ENCODE data around the gene CD33.

DNA sequence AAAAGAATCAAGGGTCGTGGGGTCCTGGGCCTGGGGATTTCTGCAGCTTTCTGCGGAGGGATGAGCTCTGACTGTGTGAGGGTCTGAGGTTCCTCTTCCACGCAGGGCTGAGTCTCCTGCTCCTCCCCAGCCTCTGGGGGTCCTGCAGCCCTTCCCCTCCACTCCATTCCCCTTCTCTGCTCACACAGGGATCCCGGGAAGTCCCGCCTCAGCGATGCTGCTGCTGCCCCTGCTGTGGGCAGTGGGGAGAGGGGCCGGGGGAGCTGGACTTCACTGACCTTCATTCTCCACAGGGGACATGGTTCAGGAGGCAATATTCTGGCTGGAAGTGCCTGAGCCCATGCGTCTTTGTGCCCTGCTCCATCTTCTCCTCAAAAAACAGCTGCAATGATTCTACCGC, 26.2 kb upstream of the CD33 start:
- TF ChIP-seq SIN3A (IDR thresholded peaks at IDR 0.05; ENCODE audit: borderline replicate concordance, insufficient read depth, low read depth, low read length): no peak
- TF ChIP-seq, protein P1, sequence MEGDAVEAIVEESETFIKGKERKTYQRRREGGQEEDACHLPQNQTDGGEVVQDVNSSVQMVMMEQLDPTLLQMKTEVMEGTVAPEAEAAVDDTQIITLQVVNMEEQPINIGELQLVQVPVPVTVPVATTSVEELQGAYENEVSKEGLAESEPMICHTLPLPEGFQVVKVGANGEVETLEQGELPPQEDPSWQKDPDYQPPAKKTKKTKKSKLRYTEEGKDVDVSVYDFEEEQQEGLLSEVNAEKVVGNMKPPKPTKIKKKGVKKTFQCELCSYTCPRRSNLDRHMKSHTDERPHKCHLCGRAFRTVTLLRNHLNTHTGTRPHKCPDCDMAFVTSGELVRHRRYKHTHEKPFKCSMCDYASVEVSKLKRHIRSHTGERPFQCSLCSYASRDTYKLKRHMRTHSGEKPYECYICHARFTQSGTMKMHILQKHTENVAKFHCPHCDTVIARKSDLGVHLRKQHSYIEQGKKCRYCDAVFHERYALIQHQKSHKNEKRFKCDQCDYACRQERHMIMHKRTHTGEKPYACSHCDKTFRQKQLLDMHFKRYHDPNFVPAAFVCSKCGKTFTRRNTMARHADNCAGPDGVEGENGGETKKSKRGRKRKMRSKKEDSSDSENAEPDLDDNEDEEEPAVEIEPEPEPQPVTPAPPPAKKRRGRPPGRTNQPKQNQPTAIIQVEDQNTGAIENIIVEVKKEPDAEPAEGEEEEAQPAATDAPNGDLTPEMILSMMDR (IDR thresholded peaks at IDR 0.05): no peak
- no peak for TF ChIP-seq POLR2AphosphoS5 (IDR thresholded peaks at IDR 0.05; ENCODE audit: low read depth, low read length)
- TF ChIP-seq TCF7L2 (IDR thresholded peaks at IDR 0.05; ENCODE audit: low read depth, low read length): no peak

All from Panc1 (cell line).